Sigmoid colon (tissue), 7 donors: ENCODE results near the gene CERS3. TPM values are rescaled to one million over a fixed set of nuclear protein-coding genes. Genes with fewer than 3 reads are reported as not detected.

Experiments used
- DNase-seq: peaks from one replicate; pipeline ENCODE4 v3.0.0-alpha.2; 2019
- H3K27ac ChIP-seq, 4 donors: fragments of 200-600 bp; sonication (generic); one replicate each; pipeline ENCODE4 v1.5.1; 2016 to 2019; ENCODE audit warnings: mild to moderate bottlenecking in 1 of 4
- H3K27me3 ChIP-seq, 3 donors: fragments of 200-600 bp; sonication (generic); one replicate each; pipeline ENCODE4 v1.5.1; 2019; ENCODE audit warnings: mild to moderate bottlenecking in 1 of 3
- H3K36me3 ChIP-seq, 4 donors: fragments of 200-600 bp; sonication (generic); one replicate each; pipeline ENCODE4 v1.5.1; 2016 to 2019
- H3K4me1 ChIP-seq, 4 donors: fragments of 200-600 bp; sonication (generic); one replicate each; pipeline ENCODE4 v1.5.1; 2017 to 2019
- H3K4me3 ChIP-seq, 4 donors: fragments of 200-600 bp; sonication (generic); one replicate each; pipeline ENCODE4 v1.5.1; 2017 to 2019; ENCODE audit warnings: mild to moderate bottlenecking in 2 of 4, moderate library complexity in 1 of 4
- H3K9me3 ChIP-seq, 4 donors: fragments of 200-600 bp in 3 of 4; sonication (generic) in 3 of 4; one replicate each; pipeline versions ENCODE4 v1.5.1 to v1.6.1; 2013 to 2019
- CTCF ChIP-seq, 4 experiments: fragments of 450-650 bp in 3 of 4; fragments of 200-600 bp in 1 of 4; IDR thresholded peaks; one replicate each; pipeline ENCODE4 v1.5.1; 2016 to 2019; ENCODE audit warnings: antibody characterized with exemption in 4 of 4, mild to moderate bottlenecking in 3 of 4, moderate library complexity in 2 of 4
- EP300 ChIP-seq, 4 donors: sonication (generic); formaldehyde crosslinking; IDR thresholded peaks; one replicate each; pipeline ENCODE4 v1.6.1; 2017; ENCODE audit warnings: antibody characterized with exemption in 4 of 4
- POLR2A ChIP-seq, 2 donors: fragments of 450-650 bp; IDR thresholded peaks; one replicate each; pipeline ENCODE4 v1.6.1; 2016; ENCODE audit warnings: antibody characterized with exemption in 2 of 2, mild to moderate bottlenecking in 2 of 2, moderate library complexity in 2 of 2
- POLR2AphosphoS5 ChIP-seq, 4 donors: sonication (generic); formaldehyde crosslinking; IDR thresholded peaks; one replicate each; pipeline ENCODE4 v1.6.1; 2017; ENCODE audit warnings: antibody characterized with exemption in 4 of 4
- WGBS, 2 donors: extraction: QIAGEN DNeasy Blood & Tissue Kit; methylation state at CpG; one replicate each; pipeline ENCODE4 v1.1.7; 2013; 5-methylcytosine and 5-hydroxymethylcytosine counted together
- intact Hi-C: fragments of 100-400 bp; cut with DNase I; formaldehyde crosslinking; loops from one replicate; pipeline ENCODE4 v1.15.1; 2023
- polyA plus RNA-seq, 3 donors: library from polyadenylated mRNA; stranded (reverse); fragments of 200-250 nt; gene quantifications; one replicate each; pipeline ENCODE4 v1.2.3, GENCODE V29; 2013
- total RNA-seq, 4 donors: library from RNA; depleted of rRNA; stranded (reverse); fragments of >200 nt; gene quantifications; one replicate each; pipeline ENCODE4 v1.1.0, GENCODE V29; 2016
- donor health status: healthy with polysubstance abuse.
- donor health status: Bipolar disorder and iron deficiency.
- donor health status: healthy.

The CERS3 gene
- total and polyA plus RNA-seq, 7 donors = 0.20 to 0.49 TPM; not detected in 5

GRCh38 chr15:100570735-100571313 lies 42.1 kb upstream of the CERS3 start:
- intact Hi-C loops = loop anchor here (5.0 kb wide), 1 partner anchor 644 kb away; no protein-coding TSS in a partner anchor

GRCh38 chr15:100570275-100570674 lies 41.5 kb upstream of the CERS3 start:
- Histone ChIP-seq H3K27ac (no peak overlapping the region), H3K27me3 (no peaks in the 10 kb centered on the region), H3K4me1 (no peaks in the 10 kb centered on the region), H3K36me3 (peaks cover 0 to 36% (median 2%) of the 10 kb centered on the region in 4 donors), H3K4me3 (no peak overlapping the region), H3K9me3 (no peaks in the 10 kb centered on the region)
- intact Hi-C loops = loop anchor here (5.0 kb wide), 1 partner anchor 643 kb away; no protein-coding TSS in a partner anchor
- TF ChIP-seq POLR2A (IDR thresholded peaks at IDR 0.05) (no peak), POLR2AphosphoS5 (IDR thresholded peaks at IDR 0.05) (no peak), CTCF (IDR thresholded peaks at IDR 0.05) (no peak), EP300 (IDR thresholded peaks at IDR 0.05) (no peak)
- 95 to 96% methylated on average over 3 of the region's 3 CpGs for WGBS, 2 donors
- no peak for DNase-seq

More at GRCh38 chr15:100570735-100571313, 42.1 kb upstream of the CERS3 start:
- Histone ChIP-seq H3K36me3 (peaks cover 0 to 36% (median 2%) of the 10 kb centered on the region in 4 donors), H3K4me1 (no peaks in the 10 kb centered on the region), H3K27ac (no peak overlapping the region), H3K9me3 (no peaks in the 10 kb centered on the region), H3K27me3 (no peaks in the 10 kb centered on the region), H3K4me3 (no peak overlapping the region)
- WGBS, 2 donors = 95 to 98% methylated on average over 4 of the region's 4 CpGs
- TF ChIP-seq CTCF (IDR thresholded peaks at IDR 0.05) (no peak), POLR2A (IDR thresholded peaks at IDR 0.05) (no peak)
- no peak for DNase-seq

GRCh38 chr15:100569391-100569790 lies 40.6 kb upstream of the CERS3 start:
- DNase-seq = no peak
- Histone ChIP-seq H3K9me3 (no peaks in the 10 kb centered on the region), H3K4me3 (no peak overlapping the region), H3K27ac (no peak overlapping the region), H3K36me3 (peaks cover 0 to 34% (median 2%) of the 10 kb centered on the region in 4 donors), H3K27me3 (no peaks in the 10 kb centered on the region), H3K4me1 (no peaks in the 10 kb centered on the region)
- TF ChIP-seq CTCF (IDR thresholded peaks at IDR 0.05) (no peak), EP300 (IDR thresholded peaks at IDR 0.05) (no peak), POLR2A (IDR thresholded peaks at IDR 0.05) (no peak), POLR2AphosphoS5 (IDR thresholded peaks at IDR 0.05) (no peak)
- 84 to 87% methylated on average over 8 of the region's 8 CpGs for WGBS, 2 donors
- intact Hi-C loops = no loop called here

GRCh38 chr15:100566850-100567628 lies 38.3 kb upstream of the CERS3 start:
- DNase-seq = no peak
- H3K27ac ChIP-seq = no peak overlapping the region
- intact Hi-C loops = no loop called here
- H3K27me3 ChIP-seq = no peaks in the 10 kb centered on the region
- H3K9me3 ChIP-seq = no peaks in the 10 kb centered on the region
- 94 to 95% methylated on average over 6 of the region's 6 CpGs for WGBS, 2 donors
- H3K4me1 ChIP-seq = no peaks in the 10 kb centered on the region
- no peak overlapping the region for H3K4me3 ChIP-seq
- no peak for TF ChIP-seq POLR2AphosphoS5 (IDR thresholded peaks at IDR 0.05)
- TF ChIP-seq POLR2A (IDR thresholded peaks at IDR 0.05) = no peak
- TF ChIP-seq EP300 (IDR thresholded peaks at IDR 0.05) = no peak
- TF ChIP-seq CTCF (IDR thresholded peaks at IDR 0.05) = no peak
- H3K36me3 ChIP-seq = peaks cover 0 to 16% (median 2%) of the 10 kb centered on the region in 4 donors
